Fibroblast of lung (primary cell): ENCODE results near the gene SHC1.

Experiments used
- CTCF ChIP-seq, 2 donors: IDR thresholded peaks in 1 of 2; conservative IDR thresholded peaks in 1 of 2; 1 replicate in 1 of 2; 2 replicates in 1 of 2; pipeline ENCODE4 v1.5.1; 2011 to 2012; ENCODE audit warnings: low read length in 2 of 2, control low read depth in 1 of 2, inconsistent platforms in 1 of 2, low read depth in 1 of 2, mild to moderate bottlenecking in 1 of 2
- EZH2 ChIP-seq: IDR thresholded peaks from 2 replicates; pipeline ENCODE4 v1.5.1; 2012; ENCODE audit warnings: low read length, control low read depth, mild to moderate bottlenecking; ENCODE audit errors: missing control alignments

- TF ChIP-seq CTCF (conservative IDR thresholded peaks at IDR 0.05 in 1 of 2, IDR thresholded peaks at IDR 0.05 in 1 of 2; ENCODE audit: low read depth in 1 of 2, low read length in 2 of 2), result peak in 1 of 2 donors; percentile 4
- TF ChIP-seq EZH2, result no peak
Observed at GRCh38 chr1:154988058-154988954, 17.8 kb upstream of the SHC1 start.
